Measurements from ENCODE around the gene SP6.

Gene SP6

GRCh38 chr17:47872019-47872650 lies 21.2 kb upstream of the SP6 start:
- TF ChIP-seq CTCF (IDR thresholded peaks at IDR 0.05; ENCODE audit: control insufficient read depth, extremely low read depth, insufficient read depth), result no peak
- no peak for DNase-seq (ENCODE audit: low read depth)
- no peak overlapping the region for H3K4me3 ChIP-seq (ENCODE audit: low read depth, low read length)

- TF ChIP-seq CTCF (IDR thresholded peaks at IDR 0.05; ENCODE audit: control insufficient read depth, extremely low read depth, insufficient read depth), result no peak
- no peak overlapping the region for H3K4me3 ChIP-seq (ENCODE audit: low read depth, low read length)
- no peak for DNase-seq (ENCODE audit: low read depth)
These were observed 20.1 kb upstream of the SP6 start for GRCh38 chr17:47871048-47871447.

GRCh38 chr17:47870056-47870455 lies 19.1 kb upstream of the SP6 start:
- TF ChIP-seq CTCF (IDR thresholded peaks at IDR 0.05; ENCODE audit: control insufficient read depth, extremely low read depth, insufficient read depth), result no peak
- H3K4me3 ChIP-seq (ENCODE audit: low read depth, low read length), result no peak overlapping the region
- DNase-seq (ENCODE audit: low read depth), result no peak

GRCh38 chr17:47869114-47869513 lies 18.2 kb upstream of the SP6 start:
- DNase-seq (ENCODE audit: low read depth), result no peak
- TF ChIP-seq CTCF (IDR thresholded peaks at IDR 0.05; ENCODE audit: control insufficient read depth, extremely low read depth, insufficient read depth), result no peak

GRCh38 chr17:47867813-47868533 lies 17.0 kb upstream of the SP6 start:
- no peak overlapping the region for H3K4me3 ChIP-seq (ENCODE audit: low read depth, low read length)
- no peak for DNase-seq (ENCODE audit: low read depth)
- no peak for TF ChIP-seq CTCF (IDR thresholded peaks at IDR 0.05; ENCODE audit: control insufficient read depth, extremely low read depth, insufficient read depth)

More at GRCh38 chr17:47869114-47869513, 18.2 kb upstream of the SP6 start:
- H3K4me3 ChIP-seq (ENCODE audit: low read depth, low read length), result no peak overlapping the region

- no peak for TF ChIP-seq CTCF (IDR thresholded peaks at IDR 0.05; ENCODE audit: control insufficient read depth, extremely low read depth, insufficient read depth)
- H3K4me3 ChIP-seq (ENCODE audit: low read depth, low read length), result no peak overlapping the region
- no peak for DNase-seq (ENCODE audit: low read depth)
These were observed 16.0 kb upstream of the SP6 start for GRCh38 chr17:47866941-47867340.

Measured in LNCaP clone FGC (cell line).